DOHH2 (cell line): Measurements from ENCODE around the gene KMT2A.
"Not testable (repeated sequence)": the region's sequence is repeated elsewhere in the genome, so short reads cannot be mapped to it uniquely, and the experiment has no call there.

Experiments used
- H3F3A ChIP-seq: fragments of 200-600 bp; sonication (generic), shearing (Covaris generic); 2 replicates; pipeline ENCODE4 v1.6.0; 2016; ENCODE audit warnings: antibody characterized with exemption, mild to moderate bottlenecking; ENCODE audit not compliant: control insufficient read depth, insufficient read depth
- H3K27ac ChIP-seq: fragments of 200-600 bp; sonication (generic); 2 replicates; pipeline ENCODE4 v1.5.1; 2014; ENCODE audit warnings: low read depth, mild to moderate bottlenecking, low read length, moderate library complexity
- H3K27me3 ChIP-seq: fragments of 200-600 bp; sonication (generic); 2 replicates; pipeline ENCODE4 v1.6.1; 2014; ENCODE audit warnings: mild to moderate bottlenecking, low read length, mixed read lengths; ENCODE audit not compliant: control insufficient read depth
- H3K36me3 ChIP-seq: fragments of 200-600 bp; sonication (generic); 2 replicates; pipeline ENCODE4 v1.6.1; 2014; ENCODE audit warnings: mild to moderate bottlenecking, low read length, moderate library complexity, mixed read lengths; ENCODE audit not compliant: control insufficient read depth
- H3K4me1 ChIP-seq: fragments of 200-600 bp; sonication (generic); 2 replicates; pipeline ENCODE4 v1.6.1; 2014; ENCODE audit warnings: mild to moderate bottlenecking, low read length, mixed read lengths; ENCODE audit not compliant: control insufficient read depth
- H3K4me2 ChIP-seq: fragments of 200-600 bp; sonication (generic); 2 replicates; pipeline ENCODE4 v1.6.0; 2014; ENCODE audit warnings: mild to moderate bottlenecking, low read length, moderate library complexity
- H3K4me3 ChIP-seq: fragments of 200-600 bp; sonication (generic); 2 replicates; pipeline ENCODE4 v1.5.1; 2014; ENCODE audit warnings: mild to moderate bottlenecking, low read length, mixed read lengths
- H3K79me2 ChIP-seq: fragments of 200-600 bp; sonication (generic); 2 replicates; pipeline ENCODE4 v1.6.1; 2014; ENCODE audit warnings: mild to moderate bottlenecking, low read length, mixed read lengths; ENCODE audit not compliant: control insufficient read depth
- H3K9me2 ChIP-seq: fragments of 200-600 bp; sonication (generic); replicated peaks from 2 replicates; pipeline ENCODE4 v1.6.1; 2014; ENCODE audit warnings: mild to moderate bottlenecking, low read length, mixed read lengths; ENCODE audit not compliant: control insufficient read depth
- H3K9me3 ChIP-seq: fragments of 200-600 bp; sonication (generic); 2 replicates; pipeline ENCODE4 v1.6.1; 2014; ENCODE audit warnings: antibody characterized with exemption, low read length, mixed read lengths; ENCODE audit not compliant: control insufficient read depth, insufficient read depth
- H4K20me1 ChIP-seq: fragments of 200-600 bp; sonication (generic); 2 replicates; pipeline ENCODE4 v1.6.0; 2014; ENCODE audit warnings: low read depth, mild to moderate bottlenecking, antibody characterized with exemption, low read length, moderate library complexity; ENCODE audit not compliant: control insufficient read depth, insufficient read depth
- EZH2phosphoT487 ChIP-seq: fragments of 200-600 bp; sonication (generic); IDR thresholded peaks from 2 replicates; pipeline ENCODE4 v1.6.1; 2017; ENCODE audit warnings: borderline replicate concordance, mild to moderate bottlenecking, antibody characterized with exemption, low read length, moderate library complexity, mixed read lengths
- TF ChIP-seq, protein P1 (sequence below): fragments of 200-600 bp; sonication (generic); IDR thresholded peaks from one replicate; pipeline ENCODE4 v1.5.1; 2014; ENCODE audit warnings: antibody characterized with exemption, mild to moderate bottlenecking, low read depth, low read length; ENCODE audit not compliant: poor library complexity, severe bottlenecking

Gene KMT2A

DNA sequence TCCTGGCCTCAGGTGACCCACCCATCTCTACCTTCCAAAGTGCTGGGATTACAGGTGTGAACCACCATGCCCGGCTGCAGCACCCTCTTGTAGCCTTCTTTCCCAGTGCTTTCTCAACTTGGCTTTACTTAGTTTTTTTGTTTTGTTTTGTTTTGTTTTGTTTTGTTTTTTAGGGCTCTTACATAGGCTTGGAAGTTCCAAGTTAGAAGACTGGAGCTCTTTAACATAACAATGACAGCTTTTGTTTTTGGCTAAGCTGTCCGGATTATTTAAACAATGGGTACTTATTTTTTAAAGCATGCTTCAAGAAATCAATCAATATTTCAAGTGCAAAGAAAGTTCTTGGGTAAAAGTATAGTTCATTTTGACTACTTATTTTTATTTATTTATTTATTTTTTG lies 25.9 kb downstream of the KMT2A start:
- Histone ChIP-seq H3K4me1 (no peaks in the 10 kb centered on the region), H3K4me2 (no peak overlapping the region), H3K9me2 (no peaks in the 10 kb centered on the region), H3K27me3 (no peaks in the 10 kb centered on the region), H3K4me3 (no peak overlapping the region), H3K27ac (no peak overlapping the region), H3K9me3 (no peaks in the 10 kb centered on the region), H3F3A (no peaks in the 10 kb centered on the region), H3K36me3 (peaks cover 14% of the 10 kb centered on the region), H4K20me1 (peaks cover 3% of the 10 kb centered on the region; the same call in 1 of the 2 replicates), H3K79me2 (peaks cover 87% of the 10 kb centered on the region)
- no peak for TF ChIP-seq EZH2phosphoT487
- TF ChIP-seq, protein P1, sequence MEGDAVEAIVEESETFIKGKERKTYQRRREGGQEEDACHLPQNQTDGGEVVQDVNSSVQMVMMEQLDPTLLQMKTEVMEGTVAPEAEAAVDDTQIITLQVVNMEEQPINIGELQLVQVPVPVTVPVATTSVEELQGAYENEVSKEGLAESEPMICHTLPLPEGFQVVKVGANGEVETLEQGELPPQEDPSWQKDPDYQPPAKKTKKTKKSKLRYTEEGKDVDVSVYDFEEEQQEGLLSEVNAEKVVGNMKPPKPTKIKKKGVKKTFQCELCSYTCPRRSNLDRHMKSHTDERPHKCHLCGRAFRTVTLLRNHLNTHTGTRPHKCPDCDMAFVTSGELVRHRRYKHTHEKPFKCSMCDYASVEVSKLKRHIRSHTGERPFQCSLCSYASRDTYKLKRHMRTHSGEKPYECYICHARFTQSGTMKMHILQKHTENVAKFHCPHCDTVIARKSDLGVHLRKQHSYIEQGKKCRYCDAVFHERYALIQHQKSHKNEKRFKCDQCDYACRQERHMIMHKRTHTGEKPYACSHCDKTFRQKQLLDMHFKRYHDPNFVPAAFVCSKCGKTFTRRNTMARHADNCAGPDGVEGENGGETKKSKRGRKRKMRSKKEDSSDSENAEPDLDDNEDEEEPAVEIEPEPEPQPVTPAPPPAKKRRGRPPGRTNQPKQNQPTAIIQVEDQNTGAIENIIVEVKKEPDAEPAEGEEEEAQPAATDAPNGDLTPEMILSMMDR = no peak

DNA sequence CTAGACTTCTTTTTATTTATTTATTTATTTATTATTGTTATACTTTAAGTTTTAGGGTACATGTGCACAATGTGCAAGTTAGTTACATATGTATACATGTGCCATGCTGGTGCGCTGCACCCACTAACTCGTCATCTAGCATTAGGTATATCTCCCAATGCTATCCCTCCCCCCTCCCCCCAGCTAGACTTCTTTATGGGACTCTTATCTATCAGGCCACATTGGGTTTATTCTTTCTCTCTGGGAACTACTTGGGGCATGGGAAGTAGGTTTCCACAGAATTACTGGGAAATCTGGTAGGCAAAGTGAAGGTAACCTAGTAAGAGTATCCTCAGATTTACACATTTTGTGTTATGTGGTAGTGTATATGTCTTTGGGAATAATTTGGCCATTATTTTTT lies 32.7 kb downstream of the KMT2A start:
- not testable (repeated sequence) for H3K27ac ChIP-seq, H3K4me1 ChIP-seq, H3K27me3 ChIP-seq, H3K9me2 ChIP-seq, H3K9me3 ChIP-seq, H3F3A ChIP-seq, H4K20me1 ChIP-seq, H3K4me3 ChIP-seq, H3K4me2 ChIP-seq
- Histone ChIP-seq H3K36me3 (peaks cover 52% of the 10 kb centered on the region), H3K79me2 (peaks cover 60% of the 10 kb centered on the region)

DNA sequence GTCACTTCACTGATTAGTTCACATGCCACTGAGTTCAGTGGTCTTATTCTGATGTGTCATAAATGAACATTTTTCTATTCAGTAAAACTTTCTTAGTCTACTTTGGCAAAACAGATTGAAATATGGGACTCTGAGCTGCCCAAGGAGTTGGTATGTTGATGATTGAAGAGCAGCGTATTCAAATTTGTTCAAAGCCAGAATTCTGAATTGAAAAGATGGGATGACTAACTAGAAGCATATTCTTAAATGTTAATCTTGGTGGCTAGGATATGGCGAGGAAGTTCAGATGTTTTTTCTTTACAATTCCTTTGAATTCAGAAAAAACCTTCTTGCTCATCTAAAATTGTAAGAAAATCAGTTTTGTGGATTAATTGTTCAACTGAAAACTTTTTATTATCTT lies 34.7 kb downstream of the KMT2A start:
- H3F3A ChIP-seq = peaks cover 3% of the 10 kb centered on the region; the same call in 1 of the 2 replicates
- H3K4me1 ChIP-seq = no peaks in the 10 kb centered on the region
- 0 out of 2 replicates have a peak, but pooled peaks cover 2% of the 10 kb centered on the region for H4K20me1 ChIP-seq
- no peak overlapping the region for H3K4me3 ChIP-seq
- H3K36me3 ChIP-seq = peaks cover 59% of the 10 kb centered on the region
- H3K9me3 ChIP-seq = no peaks in the 10 kb centered on the region
- no peak overlapping the region for H3K4me2 ChIP-seq
- TF ChIP-seq, protein P1 = no peak
- no peak for TF ChIP-seq EZH2phosphoT487
- H3K27ac ChIP-seq = no peak overlapping the region
- H3K27me3 ChIP-seq = no peaks in the 10 kb centered on the region
- H3K9me2 ChIP-seq = no peaks in the 10 kb centered on the region
- peaks cover 49% of the 10 kb centered on the region for H3K79me2 ChIP-seq

DNA sequence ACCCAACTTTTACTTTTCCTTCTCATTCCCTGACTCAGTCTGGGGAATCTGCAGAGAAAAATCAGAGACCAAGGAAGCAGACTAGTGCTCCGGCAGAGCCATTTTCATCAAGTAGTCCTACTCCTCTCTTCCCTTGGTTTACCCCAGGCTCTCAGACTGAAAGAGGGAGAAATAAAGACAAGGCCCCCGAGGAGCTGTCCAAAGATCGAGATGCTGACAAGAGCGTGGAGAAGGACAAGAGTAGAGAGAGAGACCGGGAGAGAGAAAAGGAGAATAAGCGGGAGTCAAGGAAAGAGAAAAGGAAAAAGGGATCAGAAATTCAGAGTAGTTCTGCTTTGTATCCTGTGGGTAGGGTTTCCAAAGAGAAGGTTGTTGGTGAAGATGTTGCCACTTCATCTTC lies 37.2 kb downstream of the KMT2A start:
- Histone ChIP-seq H3K4me3 (no peak overlapping the region), H3K79me2 (peaks cover 31% of the 10 kb centered on the region), H3K4me1 (no peaks in the 10 kb centered on the region), H3K4me2 (no peak overlapping the region), H3K27ac (no peak overlapping the region), H3K27me3 (no peaks in the 10 kb centered on the region), H3K36me3 (peaks cover 75% of the 10 kb centered on the region), H3K9me2 (no peaks in the 10 kb centered on the region), H4K20me1 (0 out of 2 replicates have a peak, but pooled peaks cover 2% of the 10 kb centered on the region), H3K9me3 (no peaks in the 10 kb centered on the region), H3F3A (no peaks in the 10 kb centered on the region)
- TF ChIP-seq, protein P1 = no peak
- no peak for TF ChIP-seq EZH2phosphoT487
